Lung (tissue), 12 donors: ENCODE results near the gene E4F1. TPM values are rescaled to one million over a fixed set of nuclear protein-coding genes. Genes with fewer than 3 reads are reported as not detected.

Source experiments
- ATAC-seq: fragments of 200-7000 bp; cut with Tn5 transposase; one replicate; pipeline ENCODE4 v1.9.1; 2020; ENCODE audit warnings: moderate number of reproducible peaks; ENCODE audit not compliant: insufficient read depth, low FRiP score
- DNase-seq, 3 donors: peaks; one replicate each; pipeline ENCODE4 v3.0.0-alpha.2; 2013 to 2017
- H3K27ac ChIP-seq, 2 donors: one replicate each; pipeline ENCODE4 v1.5.1; 2013; ENCODE audit warnings: mild to moderate bottlenecking in 2 of 2, moderate library complexity in 2 of 2, control low read depth in 1 of 2, inconsistent platforms in 1 of 2, low read depth in 1 of 2, low read length in 1 of 2
- H3K27me3 ChIP-seq, 3 donors: one replicate each; pipeline ENCODE4 v1.5.1; 2013; ENCODE audit warnings: low read length in 2 of 3; ENCODE audit not compliant: control insufficient read depth in 3 of 3, insufficient read depth in 3 of 3
- H3K36me3 ChIP-seq, 4 donors: one replicate each; pipeline ENCODE4 v1.5.1; 2013; ENCODE audit warnings: low read length in 4 of 4, mild to moderate bottlenecking in 1 of 4, moderate library complexity in 1 of 4; ENCODE audit not compliant: control insufficient read depth in 4 of 4, insufficient read depth in 4 of 4
- H3K4me1 ChIP-seq, 5 donors: one replicate each; pipeline ENCODE4 v1.5.1; 2013; ENCODE audit warnings: low read length in 5 of 5, mild to moderate bottlenecking in 2 of 5, moderate library complexity in 1 of 5; ENCODE audit not compliant: control insufficient read depth in 5 of 5, insufficient read depth in 5 of 5
- H3K4me3 ChIP-seq: one replicate; pipeline ENCODE4 v1.5.1; 2013; ENCODE audit warnings: mild to moderate bottlenecking, control low read depth, moderate library complexity
- H3K9ac ChIP-seq, 2 donors: one replicate each; pipeline ENCODE4 v1.5.1; 2013; ENCODE audit warnings: low read length in 2 of 2, control low read depth in 1 of 2; ENCODE audit not compliant: insufficient read depth in 1 of 2
- H3K9me3 ChIP-seq, 4 donors: one replicate each; pipeline ENCODE4 v1.5.1; 2013; ENCODE audit warnings: low read length in 3 of 4, mild to moderate bottlenecking in 1 of 4, moderate library complexity in 1 of 4; ENCODE audit not compliant: control insufficient read depth in 4 of 4, insufficient read depth in 3 of 4
- WGBS, 2 donors: extraction: QIAGEN DNeasy Blood & Tissue Kit; methylation state at CpG; one replicate each; pipeline ENCODE4 v1.1.7; 2013; 5-methylcytosine and 5-hydroxymethylcytosine counted together
- polyA plus RNA-seq, 2 donors: library from polyadenylated mRNA; stranded (reverse); fragments of 200-250 nt; gene quantifications; one replicate each; pipeline ENCODE4 v1.2.1, GENCODE V29; 2013
- total RNA-seq, 2 donors: library from RNA; depleted of rRNA in 1 of 2; stranded (reverse); fragments of >200 nt in 1 of 2; gene quantifications; one replicate each; pipeline ENCODE4 v1.2.1, GENCODE V29; 2014 to 2021
- TF ChIP-seq, protein P1 (sequence below): IDR thresholded peaks from 2 replicates; pipeline ENCODE4 v1.5.1; 2012; ENCODE audit warnings: mild to moderate bottlenecking; ENCODE audit errors: control extremely low read depth, extremely low read depth
- donor health status: control.
- donor health status: control.
- donor health status: Bipolar disorder and iron deficiency.
- donor health status: healthy.
- donor health status: DM: yes; HTN: yes; CAD: no.

Gene E4F1
- total and polyA plus RNA-seq, 4 donors: 21.0 to 30.2 (median 24.8) TPM

DNA sequence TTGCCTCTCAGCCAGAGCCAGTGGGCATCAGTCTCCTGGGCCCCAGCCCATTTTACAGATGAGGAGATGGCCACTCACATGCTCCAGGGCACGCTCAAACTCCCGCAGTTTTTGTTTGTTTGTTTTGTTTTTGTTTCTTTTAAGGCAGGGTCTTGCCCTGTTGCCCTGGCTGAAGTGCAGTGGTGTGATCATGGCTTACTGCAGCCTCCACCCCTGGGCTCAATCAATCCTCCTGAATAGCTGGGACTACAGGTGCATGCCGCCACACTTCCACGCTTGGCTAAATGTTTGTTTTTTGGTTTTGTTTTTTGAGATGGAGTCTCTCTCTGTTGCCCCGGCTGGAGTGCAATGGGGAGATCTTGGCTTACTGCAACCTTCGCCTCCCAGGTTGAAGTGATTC lies 3.5 kb downstream of the E4F1 start:
- H3K27me3 ChIP-seq: no peaks in the 10 kb centered on the region
- DNase-seq (no peak), ATAC-seq (no peak)
- peaks cover 0 to 3% (median 0%) of the 10 kb centered on the region in 4 donors for H3K9me3 ChIP-seq
- H3K4me1 ChIP-seq: peaks cover 0 to 10% (median 6%) of the 10 kb centered on the region in 5 donors
- H3K9ac ChIP-seq: no peak overlapping the region
- TF ChIP-seq, protein P1, sequence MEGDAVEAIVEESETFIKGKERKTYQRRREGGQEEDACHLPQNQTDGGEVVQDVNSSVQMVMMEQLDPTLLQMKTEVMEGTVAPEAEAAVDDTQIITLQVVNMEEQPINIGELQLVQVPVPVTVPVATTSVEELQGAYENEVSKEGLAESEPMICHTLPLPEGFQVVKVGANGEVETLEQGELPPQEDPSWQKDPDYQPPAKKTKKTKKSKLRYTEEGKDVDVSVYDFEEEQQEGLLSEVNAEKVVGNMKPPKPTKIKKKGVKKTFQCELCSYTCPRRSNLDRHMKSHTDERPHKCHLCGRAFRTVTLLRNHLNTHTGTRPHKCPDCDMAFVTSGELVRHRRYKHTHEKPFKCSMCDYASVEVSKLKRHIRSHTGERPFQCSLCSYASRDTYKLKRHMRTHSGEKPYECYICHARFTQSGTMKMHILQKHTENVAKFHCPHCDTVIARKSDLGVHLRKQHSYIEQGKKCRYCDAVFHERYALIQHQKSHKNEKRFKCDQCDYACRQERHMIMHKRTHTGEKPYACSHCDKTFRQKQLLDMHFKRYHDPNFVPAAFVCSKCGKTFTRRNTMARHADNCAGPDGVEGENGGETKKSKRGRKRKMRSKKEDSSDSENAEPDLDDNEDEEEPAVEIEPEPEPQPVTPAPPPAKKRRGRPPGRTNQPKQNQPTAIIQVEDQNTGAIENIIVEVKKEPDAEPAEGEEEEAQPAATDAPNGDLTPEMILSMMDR: no peak
- H3K27ac ChIP-seq: no peak overlapping the region
- peaks cover 3 to 40% (median 16%) of the 10 kb centered on the region in 4 donors for H3K36me3 ChIP-seq
- no peak overlapping the region for H3K4me3 ChIP-seq
- WGBS, 2 donors: 91 to 95% methylated on average over 6 of the region's 6 CpGs

DNA sequence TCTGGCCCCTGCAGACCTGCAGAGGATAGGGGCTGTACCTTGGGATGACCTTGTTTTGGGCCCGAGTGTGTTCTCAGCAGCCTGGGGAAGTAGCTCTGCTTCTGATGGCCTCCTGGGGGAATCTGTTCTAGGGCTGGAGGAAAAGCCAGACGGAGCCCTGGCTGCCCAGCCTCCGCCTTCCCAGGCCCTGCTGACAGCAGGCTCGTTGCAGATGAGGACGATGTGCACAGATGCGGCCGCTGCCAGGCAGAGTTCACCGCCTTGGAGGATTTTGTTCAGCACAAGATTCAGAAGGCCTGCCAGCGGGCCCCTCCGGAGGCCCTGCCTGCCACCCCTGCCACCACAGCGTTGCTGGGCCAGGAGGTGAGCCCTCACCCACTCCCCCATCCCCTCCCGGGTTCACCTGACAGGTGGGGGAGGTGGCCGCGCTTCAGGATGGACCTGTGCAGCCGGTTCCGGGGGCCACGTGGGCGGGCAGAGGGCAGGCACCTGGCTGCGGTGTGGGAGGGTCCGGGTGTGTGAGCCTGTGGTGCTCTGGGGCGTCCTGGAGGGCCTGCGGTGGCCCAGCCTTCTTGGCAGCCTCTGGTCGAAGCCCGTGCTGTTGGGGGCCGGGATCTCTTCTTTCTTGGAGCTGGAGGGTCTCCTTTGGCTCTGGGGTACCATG lies 4.9 kb downstream of the E4F1 start:
- ATAC-seq: no peak
- peaks cover 0 to 3% (median 0%) of the 10 kb centered on the region in 4 donors for H3K9me3 ChIP-seq
- H3K27ac ChIP-seq: no peak overlapping the region
- no peak overlapping the region for H3K4me3 ChIP-seq
- TF ChIP-seq, protein P1: no peak
- no peak overlapping the region for H3K9ac ChIP-seq
- DNase-seq: no peak
- H3K4me1 ChIP-seq: peaks cover 0 to 10% (median 6%) of the 10 kb centered on the region in 5 donors
- WGBS, 2 donors: 93 to 95% methylated on average over 25 of the region's 25 CpGs
- peaks cover 3 to 54% (median 24%) of the 10 kb centered on the region in 4 donors for H3K36me3 ChIP-seq
- H3K27me3 ChIP-seq: no peaks in the 10 kb centered on the region

DNA sequence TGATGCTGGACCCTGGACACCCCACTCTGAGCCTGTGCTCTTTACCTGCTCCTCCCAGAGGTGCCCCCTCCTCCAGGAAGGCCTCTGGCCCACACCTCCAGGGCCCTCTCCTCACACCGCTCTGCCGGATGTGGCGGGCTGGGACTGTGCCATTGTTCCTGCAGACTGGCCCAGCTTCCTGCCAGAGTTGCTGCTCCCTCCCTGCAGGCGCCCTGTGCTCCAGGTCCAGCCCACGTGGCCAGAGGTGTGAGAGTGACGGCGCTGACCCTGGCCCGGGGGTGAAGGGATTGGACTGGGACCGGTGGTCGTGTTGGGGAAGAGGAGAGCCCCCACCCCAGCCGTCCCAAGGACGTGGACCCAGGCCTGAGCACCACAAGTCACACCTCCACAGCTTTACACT lies 5.7 kb downstream of the E4F1 start:
- H3K9ac ChIP-seq: no peak overlapping the region
- no peak overlapping the region for H3K4me3 ChIP-seq
- peaks cover 0 to 8% (median 0%) of the 10 kb centered on the region in 4 donors for H3K9me3 ChIP-seq
- 91 to 96% methylated on average over 12 of the region's 12 CpGs for WGBS, 2 donors
- H3K36me3 ChIP-seq: peaks cover 3 to 62% (median 27%) of the 10 kb centered on the region in 4 donors
- ATAC-seq (no peak), DNase-seq (no peak)
- TF ChIP-seq, protein P1: no peak
- peaks cover 0 to 10% (median 6%) of the 10 kb centered on the region in 5 donors for H3K4me1 ChIP-seq
- H3K27me3 ChIP-seq: no peaks in the 10 kb centered on the region
- H3K27ac ChIP-seq: no peak overlapping the region
